C1 segment of cervical spinal cord (tissue), 14 donors: ENCODE results near the gene PLEKHA1.
A peak's percentile ranks its signal among the peaks of the same experiment; 100 is the strongest.

Experiments
- DNase-seq, 14 donors: peaks; one replicate each; lab custom pipeline; 2025; lab: John Stamatoyannopoulos, UW

PLEKHA1 gene

GRCh38 chr10:122421054-122421625, 46.6 kb downstream of the PLEKHA1 start:
- no peak for DNase-seq

GRCh38 chr10:122421742-122422141, 47.2 kb downstream of the PLEKHA1 start:
- DNase-seq: no peak

GRCh38 chr10:122422266-122422989, 47.9 kb downstream of the PLEKHA1 start:
- DNase-seq: no peak

- no peak for DNase-seq
Observed at GRCh38 chr10:122424059-122424458, 49.6 kb downstream of the PLEKHA1 start.

- DNase-seq: no peak
Observed at GRCh38 chr10:122426829-122427228, 52.3 kb downstream of the PLEKHA1 start.

- no peak for DNase-seq
Observed at GRCh38 chr10:122427280-122427679, 52.8 kb downstream of the PLEKHA1 start.

- no peak for DNase-seq
Observed at GRCh38 chr10:122435212-122435827, 60.8 kb downstream of the PLEKHA1 start.

- no peak for DNase-seq
Observed at GRCh38 chr10:122441961-122442360, 67.5 kb downstream of the PLEKHA1 start.

GRCh38 chr10:122445469-122445868, 71.0 kb downstream of the PLEKHA1 start:
- DNase-seq: no peak

GRCh38 chr10:122445904-122446303, 71.4 kb downstream of the PLEKHA1 start:
- no peak for DNase-seq

- DNase-seq: no peak
Observed at GRCh38 chr10:122446668-122447423, 72.3 kb downstream of the PLEKHA1 start.

GRCh38 chr10:122448600-122448999, 74.1 kb downstream of the PLEKHA1 start:
- DNase-seq: no peak

- no peak for DNase-seq
Observed at GRCh38 chr10:122449153-122449552, 74.6 kb downstream of the PLEKHA1 start.

GRCh38 chr10:122450353-122450990, 76.0 kb downstream of the PLEKHA1 start:
- DNase-seq: no peak

- no peak for DNase-seq
Observed at GRCh38 chr10:122454071-122454470, 79.6 kb downstream of the PLEKHA1 start.

GRCh38 chr10:122454603-122455080, 80.1 kb downstream of the PLEKHA1 start, which contains the start of gene ARMS2:
Gene ARMS2, plus strand, starts transcription at chr10:122454653. Its CDS starts 75 bp downstream, at chr10:122454728.
- no peak for DNase-seq

- DNase-seq: no peak
Observed at GRCh38 chr10:122455376-122456079, 81.0 kb downstream of the PLEKHA1 start.

- DNase-seq: no peak
Observed at GRCh38 chr10:122457934-122458333, 83.4 kb downstream of the PLEKHA1 start.

GRCh38 chr10:122458693-122459092, 84.2 kb downstream of the PLEKHA1 start:
- peak in 4 of 14 donors; percentile 30 to 45 (median 33) for DNase-seq

GRCh38 chr10:122459561-122460273, 85.2 kb downstream of the PLEKHA1 start:
- DNase-seq: no peak
